Measurements from ENCODE around the gene CASS4. TPM values are rescaled to one million over a fixed set of nuclear protein-coding genes. Genes with fewer than 3 reads are reported as not detected.

The CASS4 gene
- total RNA-seq, 1 experiment from 2014 or later = not detected

GRCh38 chr20:56393653-56394052 lies 18.4 kb upstream of the CASS4 start:
- no peaks in the 10 kb centered on the region for H3K4me1 ChIP-seq (ENCODE audit: insufficient read depth, low read length)
- peaks cover 19% of the 10 kb centered on the region for H3K79me1 ChIP-seq (ENCODE audit: insufficient read depth, low read depth, low read length, poor library complexity, severe bottlenecking)
- H3K79me2 ChIP-seq (ENCODE audit: insufficient read depth, low read length) = peaks cover 32% of the 10 kb centered on the region; the same call in 1 of the 2 replicates
- H3K14ac ChIP-seq (ENCODE audit: insufficient read depth, low read length) = no peak overlapping the region
- peaks cover 40 to 64% (median 52%) of the 10 kb centered on the region in 3 experiments; a peak in 6 of 7 replicates for H3K36me3 Mint-ChIP-seq (ENCODE audit: insufficient read depth in 1 of 3, low read depth in 3 of 3)
- no peak overlapping the region for H3K23ac ChIP-seq (ENCODE audit: insufficient read length, low read depth, low read length)
- H3K56ac ChIP-seq (ENCODE audit: insufficient read length, low read depth, low read length) = no peak overlapping the region
- H4K91ac ChIP-seq (ENCODE audit: insufficient read length, low read depth, low read length) = no peak overlapping the region
- H4K8ac ChIP-seq (replicated peaks; ENCODE audit: insufficient read length, low read depth, low read length) = no peak overlapping the region
- no peak overlapping the region for H2BK12ac ChIP-seq (ENCODE audit: insufficient read length, low read depth, low read length)
- H2BK120ac ChIP-seq (ENCODE audit: low read depth, low read length, poor library complexity, severe bottlenecking) = no peak overlapping the region
- H2AFZ ChIP-seq (ENCODE audit: low read length) = no peak overlapping the region
- no peak for DNase-seq
- H3K9me3 ChIP-seq (ENCODE audit: control insufficient read depth, low read depth, low read length) = no peaks in the 10 kb centered on the region
- no peaks in the 10 kb centered on the region for H4K20me1 ChIP-seq (ENCODE audit: control insufficient read depth, insufficient read depth, insufficient read length)
- no peak overlapping the region for H2BK20ac ChIP-seq (ENCODE audit: low read depth, low read length, poor library complexity, severe bottlenecking)
- TF ChIP-seq CTCF (conservative IDR thresholded peaks at IDR 0.05) = no peak
- H3T11ph ChIP-seq (ENCODE audit: low read length) = no peak overlapping the region
- peaks cover 6% of the 10 kb centered on the region for H3K23me2 ChIP-seq (ENCODE audit: insufficient read length, low read depth, low read length, poor library complexity, severe bottlenecking)
- H3K9me3 Mint-ChIP-seq = no peaks in the 10 kb centered on the region
- H3K27me3 Mint-ChIP-seq (ENCODE audit: low read depth) = no peaks in the 10 kb centered on the region
- H4K5ac ChIP-seq (ENCODE audit: insufficient read length, low read depth, low read length) = no peak overlapping the region
- no peak overlapping the region for H3K4ac ChIP-seq (ENCODE audit: low read depth, low read length)
- H2BK15ac ChIP-seq (ENCODE audit: low read depth, low read length) = no peak overlapping the region
- H3K27ac ChIP-seq (ENCODE audit: insufficient read length, low read depth, low read length) = no peak overlapping the region
- no peak overlapping the region for H2BK5ac ChIP-seq (ENCODE audit: insufficient read length, low read length)
- H2AK5ac ChIP-seq (ENCODE audit: insufficient read length, low read length) = no peak overlapping the region
- peaks cover 23 to 28% of the 10 kb centered on the region in 2 experiments for H3K4me1 Mint-ChIP-seq
- no peak overlapping the region for H3K18ac ChIP-seq (ENCODE audit: insufficient read length, low read depth, low read length)
- H3K9ac ChIP-seq (ENCODE audit: extremely low read depth, insufficient read length, low read length) = peak overlapping the region; percentile 98
- no peaks in the 10 kb centered on the region for H3K27me3 ChIP-seq (ENCODE audit: insufficient read depth, low read length)
- H3K4me2 ChIP-seq (ENCODE audit: insufficient read depth, insufficient read length, low read length) = peak overlapping the region; percentile 87
- H3K4me3 Mint-ChIP-seq = no peak overlapping the region
- no CpG with 5 or more reads among the region's 8 CpGs for WGBS (ENCODE audit: extremely low coverage, insufficient read length, low lambda C conversion rate)
- peak overlapping the region in 2 of 3 experiments; percentile 24 to 83; a peak in 3 of 7 replicates for H3K27ac Mint-ChIP-seq
